Activated gamma-delta T cell treated with anti-CD3 and anti-CD28 coated beads, Interleukin-2, amount 50 U/mL, for 16 hours (primary cell): ENCODE results near the gene RPS2.
"Not testable (repeated sequence)": the region's sequence is repeated elsewhere in the genome, so short reads cannot be mapped to it uniquely, and the experiment has no call there.

Experiments used
- DNase-seq: peaks from one replicate; pipeline ENCODE4 v3.0.0-alpha.2; 2020; ENCODE audit warnings: low read depth

RPS2 gene

DNA sequence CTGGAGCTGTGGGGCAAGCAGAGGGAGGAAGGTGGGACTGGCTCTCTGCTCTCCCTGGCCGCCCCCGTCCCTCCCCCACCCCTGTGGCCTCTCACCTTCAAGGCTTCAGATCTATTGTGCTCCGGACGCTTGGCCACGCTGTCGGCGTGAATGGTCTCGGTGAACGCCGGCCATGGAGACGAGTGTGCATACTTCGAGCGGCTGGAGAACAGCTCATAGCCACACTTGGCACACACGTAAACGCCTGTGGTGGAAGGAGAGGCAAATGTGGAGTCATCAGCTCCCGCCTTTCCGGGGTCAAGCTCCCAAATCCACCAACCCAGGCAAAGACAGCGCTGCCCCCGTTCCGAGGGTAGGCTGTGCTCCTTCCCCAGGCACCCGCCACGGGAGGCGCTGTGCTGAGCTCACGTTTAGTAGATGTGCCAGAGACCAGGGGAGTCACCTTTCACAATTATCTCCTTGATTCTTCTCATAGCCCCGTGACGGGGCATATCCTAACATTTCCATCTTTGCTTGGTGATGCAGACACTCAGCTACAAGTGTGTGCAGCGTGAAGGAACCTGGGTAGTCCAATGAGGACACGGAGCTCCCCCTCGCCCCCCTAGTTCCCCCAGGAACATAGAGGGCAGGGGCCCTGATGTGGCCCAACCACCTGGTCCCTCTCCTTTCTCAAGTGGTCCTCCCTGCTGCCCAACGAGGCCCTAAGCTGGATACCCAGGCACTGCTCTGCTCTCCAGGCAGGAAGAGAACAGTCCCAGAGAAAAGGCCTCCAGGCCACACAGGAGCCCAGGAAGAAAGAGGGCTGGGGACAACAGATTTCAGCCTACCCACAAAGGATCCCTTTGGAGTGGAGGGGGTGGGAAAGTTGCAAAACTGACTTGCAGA is 23.2 kb downstream of the RPS2 start:
- DNase-seq = no peak

GRCh38 chr16:1940273-1941161 is 24.1 kb downstream of the RPS2 start:
- no peak for DNase-seq

DNA sequence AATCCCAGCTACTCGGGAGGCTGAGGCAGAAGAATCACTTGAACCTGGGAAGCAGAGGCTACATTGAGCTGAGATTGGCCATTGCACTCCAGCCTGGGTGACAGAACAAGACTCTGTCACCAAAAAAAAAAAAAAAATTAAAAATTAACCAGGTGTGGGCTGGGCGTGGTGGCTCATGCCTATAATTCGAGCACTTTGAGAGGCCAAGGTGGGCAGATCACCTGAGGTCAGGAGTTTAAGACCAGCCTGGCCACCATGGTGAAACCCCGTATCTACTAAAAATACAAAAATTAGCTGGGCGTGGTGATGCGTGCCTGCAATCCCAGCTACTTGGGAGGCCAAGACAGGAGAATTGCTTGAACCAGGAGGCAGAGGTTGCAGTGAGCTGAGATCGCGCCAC is 24.8 kb downstream of the RPS2 start:
- not testable (repeated sequence) for DNase-seq

DNA sequence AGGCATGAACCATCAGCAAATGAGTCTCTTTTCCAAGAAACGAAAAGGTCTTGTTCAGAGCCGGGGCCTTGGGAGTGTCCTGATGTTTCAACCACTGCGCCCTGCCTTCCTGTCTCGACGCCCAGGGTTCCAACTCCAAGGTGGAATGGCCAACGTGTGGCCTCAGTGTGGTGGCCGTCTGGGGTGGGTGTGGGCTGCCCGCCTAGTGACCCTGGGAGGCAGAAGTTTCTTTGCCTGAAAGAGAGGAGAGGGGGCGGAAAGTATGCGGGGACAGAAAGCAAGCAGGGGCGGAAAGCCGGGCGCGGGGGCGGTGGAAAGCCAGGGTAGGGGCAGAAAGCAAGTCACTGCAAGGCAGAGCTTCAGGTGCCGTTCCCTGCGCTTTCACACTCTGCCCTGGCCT is 25.7 kb downstream of the RPS2 start:
- DNase-seq = no peak

- DNase-seq = no peak
Measured at GRCh38 chr16:1938316-1938715, 26.3 kb downstream of the RPS2 start.

DNA sequence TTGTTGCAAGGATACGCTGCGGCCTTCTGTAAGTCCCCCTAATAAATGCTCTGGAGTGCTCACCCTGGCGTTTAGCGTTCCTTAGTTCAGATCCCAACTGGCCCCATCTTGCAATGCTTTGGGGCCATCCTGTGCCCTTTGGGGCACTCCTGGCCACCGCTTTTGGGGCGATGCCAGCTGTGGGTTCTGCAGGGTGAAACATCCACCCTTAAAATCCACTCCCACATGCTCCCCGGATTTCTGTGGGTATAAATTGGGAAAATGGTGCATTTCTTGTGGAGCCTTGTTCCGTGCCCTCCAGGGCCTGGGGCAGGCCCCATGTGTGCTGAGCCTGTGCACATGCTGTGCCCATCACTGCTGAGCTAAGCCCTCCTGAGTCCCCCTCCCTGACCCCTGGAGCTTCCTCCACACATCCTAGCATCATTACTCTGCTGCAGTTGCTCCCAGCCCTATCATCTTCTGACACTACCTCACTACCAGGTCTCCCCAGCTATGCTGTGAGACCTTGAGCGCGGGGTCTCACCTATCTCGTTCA is 27.6 kb downstream of the RPS2 start:
- no peak for DNase-seq

DNA sequence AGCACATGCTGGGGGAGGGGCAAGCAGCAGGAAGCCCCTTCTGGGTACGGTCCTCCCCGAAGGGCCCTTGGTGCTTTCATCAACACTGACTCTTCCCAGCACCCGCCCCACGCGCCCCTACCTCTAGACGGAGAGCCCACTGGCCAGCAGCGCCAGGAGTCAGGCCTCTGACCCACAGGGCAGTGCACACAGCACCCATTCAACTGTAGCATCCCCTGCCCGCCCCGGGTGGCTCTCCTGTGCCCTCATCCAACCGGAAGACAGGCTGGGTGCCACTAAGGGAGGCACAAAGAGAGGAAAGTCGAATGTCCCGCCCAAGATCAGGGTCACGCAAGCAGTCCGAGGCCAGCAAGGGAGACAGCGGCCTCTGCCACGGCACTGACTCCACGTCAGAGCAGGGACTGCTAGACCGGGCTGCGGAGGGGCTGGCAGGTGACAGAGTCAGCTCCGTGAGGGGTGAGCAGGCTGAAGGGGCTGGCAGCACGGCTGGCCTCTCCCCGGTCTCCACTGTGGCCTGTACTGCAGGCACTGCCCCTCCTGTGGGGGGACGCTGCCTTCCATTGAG is 31.4 kb downstream of the RPS2 start:
- DNase-seq = no peak

DNA sequence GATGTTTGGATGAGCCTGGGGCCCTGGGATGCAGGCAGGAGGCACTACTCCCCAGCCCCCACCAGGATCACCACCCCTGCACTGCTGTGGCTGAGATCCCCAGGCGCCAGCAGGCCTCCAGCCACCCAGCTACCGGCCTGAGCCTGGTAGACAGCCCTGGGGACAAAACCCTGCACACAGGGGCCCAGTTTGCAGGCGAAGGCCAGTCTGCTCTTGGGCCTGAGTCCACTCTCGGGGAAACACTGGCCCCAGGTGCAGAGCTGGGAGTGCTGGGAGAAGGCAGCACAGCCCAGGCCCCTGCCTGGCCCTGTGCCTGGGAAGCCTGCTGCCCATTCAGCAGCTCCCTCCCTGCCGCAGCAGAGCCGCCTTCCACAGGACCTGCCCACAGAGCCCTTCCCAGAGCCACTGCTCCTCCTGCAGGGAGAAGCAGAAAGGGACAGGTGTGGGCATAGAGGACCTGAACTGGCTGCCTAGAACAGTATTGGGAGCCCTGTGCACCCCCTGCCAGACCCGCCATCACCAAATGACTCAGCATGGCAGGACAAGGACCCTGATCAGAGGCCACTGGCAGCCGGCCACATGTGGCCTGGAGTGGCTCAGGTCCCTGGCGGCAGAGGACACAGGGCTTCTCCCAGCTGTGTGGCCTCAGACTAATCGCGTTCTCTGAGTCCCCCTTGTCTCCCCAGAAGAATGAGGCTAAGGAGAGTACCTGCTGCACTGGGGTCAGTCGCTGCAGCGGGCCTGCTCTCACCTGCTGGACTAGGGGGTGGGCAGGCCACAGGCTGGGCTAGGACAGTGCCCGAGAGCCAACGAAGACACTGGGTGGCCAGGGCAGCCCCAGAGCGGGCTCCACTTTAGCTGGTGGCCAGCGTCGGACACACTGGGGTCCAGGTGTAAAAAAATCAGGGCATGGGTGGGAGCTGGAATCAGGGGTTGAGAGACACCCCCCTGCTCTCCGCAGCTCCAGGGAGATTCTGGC is 32.3 kb downstream of the RPS2 start:
- DNase-seq = no peak

GRCh38 chr16:1930338-1930720 is 34.3 kb downstream of the RPS2 start:
- DNase-seq = no peak

DNA sequence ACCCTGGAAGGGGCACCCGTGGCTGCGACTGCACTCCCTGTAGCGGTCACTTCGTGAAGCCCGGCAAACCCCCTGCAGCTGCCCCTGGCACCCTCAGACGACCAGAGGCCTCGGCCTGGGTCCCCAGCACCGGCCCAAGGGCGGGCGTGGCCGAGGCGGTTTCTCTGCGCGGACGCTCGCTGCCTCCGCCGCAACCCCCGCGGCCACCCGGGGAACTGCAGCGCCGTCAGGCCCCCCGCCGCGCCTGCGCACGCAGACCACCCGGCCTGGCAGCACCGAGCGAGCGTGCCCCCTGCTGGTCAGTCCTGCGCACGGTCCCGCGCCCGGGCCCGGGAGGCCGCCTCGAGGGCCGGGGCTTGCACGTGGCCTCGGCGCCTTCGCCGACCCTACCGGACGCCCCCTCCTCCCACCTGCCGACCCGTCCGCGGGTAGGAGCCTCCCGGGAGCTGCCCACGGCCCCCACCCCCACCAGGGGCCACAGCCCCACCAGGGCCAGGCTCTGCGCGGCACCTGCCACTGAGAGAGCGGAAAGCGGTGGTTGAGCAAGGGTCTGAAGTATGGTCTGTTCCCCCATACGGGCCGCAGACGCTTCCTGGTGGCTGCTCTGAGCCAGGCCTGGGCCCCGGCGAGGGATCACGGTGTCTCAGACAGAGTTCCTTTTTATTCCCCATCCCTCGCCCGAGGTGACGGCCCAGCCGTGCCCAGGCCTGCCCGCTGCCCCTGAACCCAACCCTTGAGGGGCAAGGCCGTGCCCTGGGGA is 34.9 kb downstream of the RPS2 start:
- DNase-seq = peak; percentile 90

DNA sequence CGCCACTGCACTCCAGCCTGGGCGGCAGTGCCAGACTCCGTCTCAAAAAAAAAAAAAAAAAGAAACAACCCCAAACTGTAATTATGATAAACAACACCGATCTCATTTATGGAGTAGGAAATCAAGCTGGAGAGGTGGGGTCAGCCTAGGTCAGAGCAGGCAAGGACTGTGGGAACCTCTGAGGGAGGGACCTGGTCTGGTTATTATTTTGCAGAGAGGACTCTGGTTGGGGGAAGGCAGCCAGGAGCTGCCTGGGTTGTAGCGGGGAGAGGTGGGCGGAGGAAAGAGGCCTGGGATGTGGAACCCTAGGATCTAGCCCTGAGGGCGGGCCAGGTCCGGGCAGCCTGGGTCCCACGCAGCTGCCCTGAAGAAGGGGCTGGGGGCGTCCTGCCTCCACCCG is 35.5 kb downstream of the RPS2 start:
- DNase-seq = no peak

GRCh38 chr16:1926271-1926670 is 38.4 kb downstream of the RPS2 start:
- no peak for DNase-seq

GRCh38 chr16:1924095-1924494 is 40.5 kb downstream of the RPS2 start:
- no peak for DNase-seq

DNA sequence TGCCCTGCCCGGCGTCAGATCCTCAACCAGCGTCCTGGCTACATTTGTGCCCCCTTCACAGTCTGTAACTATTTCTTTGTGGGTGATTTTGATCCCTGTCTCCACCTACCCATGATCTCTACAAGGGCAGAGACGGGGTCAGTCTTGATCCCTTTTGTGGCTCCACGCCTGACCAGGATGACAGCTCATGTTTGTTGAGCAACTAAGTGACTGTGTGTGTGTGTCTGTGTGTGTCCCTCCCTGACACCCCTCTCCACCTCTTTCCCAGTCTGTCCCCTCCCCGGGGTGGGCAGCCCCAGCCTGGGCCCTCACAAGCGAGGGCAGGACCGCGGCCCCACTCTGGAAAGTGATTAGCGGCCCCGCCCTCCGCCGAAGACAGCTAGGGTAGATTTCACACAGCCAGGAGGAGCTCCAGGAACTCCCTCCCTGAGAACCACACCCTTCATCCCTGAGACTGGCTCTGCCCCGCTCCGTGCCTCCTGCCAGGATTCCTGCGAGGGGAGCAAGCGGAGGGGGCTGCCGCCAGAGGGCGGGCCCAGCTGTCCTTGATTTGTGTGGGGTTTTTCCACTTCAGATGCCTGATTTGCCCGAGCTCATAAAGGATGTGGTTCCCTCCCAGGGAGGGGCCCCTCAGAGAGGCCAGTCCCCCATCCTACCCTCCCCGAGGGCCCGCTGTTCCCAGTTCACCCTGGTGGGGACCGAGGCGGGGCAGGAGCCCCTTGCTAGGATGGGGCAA is 41.2 kb downstream of the RPS2 start:
- no peak for DNase-seq

DNA sequence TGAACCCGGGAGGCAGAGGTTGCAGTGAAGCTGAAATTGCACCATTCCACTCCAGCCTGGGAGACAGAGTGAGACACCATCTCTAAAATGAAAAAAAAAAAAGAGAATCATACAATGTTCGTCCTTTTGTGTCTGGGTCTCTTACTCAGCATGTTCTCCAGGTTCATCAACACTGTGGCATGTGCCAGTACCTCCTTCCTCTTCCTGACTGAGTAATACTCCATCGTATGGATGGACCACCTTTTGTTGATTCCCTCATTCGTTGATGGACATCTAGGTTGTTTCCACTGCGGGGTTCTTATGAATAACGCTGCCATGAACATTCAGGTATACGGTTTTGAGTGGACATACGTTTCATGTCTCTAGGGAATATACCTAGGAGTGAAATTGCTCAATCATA is 42.3 kb downstream of the RPS2 start:
- DNase-seq = no peak

- no peak for DNase-seq
Measured at GRCh38 chr16:1920727-1921171, 43.9 kb downstream of the RPS2 start.

DNA sequence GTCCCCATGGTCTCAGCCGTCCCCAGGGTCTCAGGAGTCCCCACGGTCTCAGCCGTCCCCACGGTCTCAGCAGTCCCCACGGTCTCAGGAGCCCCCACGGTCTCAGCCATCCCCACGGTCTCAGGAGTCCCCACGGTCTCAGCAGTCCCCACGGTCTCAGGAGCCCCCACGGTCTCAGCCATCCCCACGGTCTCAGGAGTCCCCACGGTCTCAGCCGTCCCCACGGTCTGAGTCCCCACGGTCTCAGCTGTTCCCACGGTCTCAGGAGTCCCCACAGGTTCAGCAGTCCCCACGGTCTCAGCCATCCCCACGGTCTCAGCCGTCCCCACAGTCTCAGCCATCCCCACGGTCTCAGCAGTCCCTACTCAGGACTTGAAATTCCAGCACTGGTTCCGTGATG is 44.5 kb downstream of the RPS2 start:
- DNase-seq = not testable (repeated sequence)

DNA sequence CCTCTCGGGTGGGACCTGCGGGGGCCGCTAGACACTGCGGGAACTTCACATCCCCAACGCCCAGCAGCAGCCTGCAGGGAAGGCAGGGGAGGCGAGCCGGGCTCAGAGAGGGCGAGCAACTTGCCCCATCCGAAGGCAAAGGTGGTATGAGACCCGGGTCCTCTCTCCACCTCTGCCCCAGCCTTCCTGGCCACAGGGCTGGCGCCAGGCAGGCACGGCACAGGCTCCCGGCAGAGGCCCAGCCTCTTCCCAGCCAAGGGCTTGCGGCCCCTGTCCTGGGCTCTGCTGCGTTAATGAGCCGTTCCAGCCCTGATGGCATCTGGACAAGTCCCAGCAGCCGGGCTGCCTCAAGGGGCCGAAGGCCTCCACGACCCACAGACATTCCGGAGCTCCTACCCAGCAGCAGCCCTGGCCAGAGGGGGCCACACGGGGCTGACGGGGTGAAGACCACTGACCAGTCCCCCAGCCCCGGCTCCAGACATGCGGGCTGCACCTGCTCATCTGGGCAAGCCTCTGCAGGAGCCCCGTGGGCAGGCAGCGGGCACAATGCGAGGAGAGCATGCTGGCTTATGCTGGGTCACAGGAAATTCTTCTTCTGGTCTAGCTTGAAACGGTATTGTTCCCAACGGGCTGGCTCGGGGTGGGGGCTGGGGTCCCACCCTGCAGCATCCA is 45.2 kb downstream of the RPS2 start:
- DNase-seq = no peak
